CD4-positive, alpha-beta memory T cell (primary cell): ENCODE measurements around the gene SLC2A14. TPM values are rescaled to one million over a fixed set of nuclear protein-coding genes. Genes with fewer than 3 reads are reported as not detected.
"Not testable (repeated sequence)": the region's sequence is repeated elsewhere in the genome, so short reads cannot be mapped to it uniquely, and the experiment has no call there.

ENCODE experiments used
- CTCF ChIA-PET: fragments of 350-600 bp; sonication (Branson Sonifier 250); formaldehyde crosslinking; loops from one replicate; lab custom pipeline; 2021; ENCODE audit warnings: inconsistent platforms; ENCODE audit not compliant: partially characterized antibody; lab: Charles Lee
- POLR2A ChIA-PET: fragments of 350-600 bp; sonication (Branson Sonifier 250); formaldehyde crosslinking; loops from one replicate; lab custom pipeline; 2021; ENCODE audit not compliant: partially characterized antibody; lab: Charles Lee
- DNase-seq, 5 donors: peaks; one replicate each; pipeline versions ENCODE4 v3.0.0 to v3.0.0-alpha.2; 2020 to 2022; ENCODE audit warnings: mixed read lengths in 1 of 5
- H3K27ac ChIP-seq: one replicate; pipeline ENCODE4 v1.7.0; 2013; ENCODE audit warnings: low read depth, low read length
- H3K27me3 ChIP-seq: 2 replicates; pipeline ENCODE4 v1.7.0; 2013; ENCODE audit warnings: mild to moderate bottlenecking, low read length, moderate library complexity; ENCODE audit not compliant: insufficient read depth
- H3K36me3 ChIP-seq: 2 replicates; pipeline ENCODE4 v1.7.0; 2013; ENCODE audit warnings: mild to moderate bottlenecking, low read length, moderate library complexity; ENCODE audit not compliant: insufficient read depth
- H3K4me1 ChIP-seq: 2 replicates; pipeline ENCODE4 v1.7.0; 2013; ENCODE audit warnings: mild to moderate bottlenecking, low read length, moderate library complexity; ENCODE audit not compliant: insufficient read depth
- H3K4me3 ChIP-seq, 2 donors: one replicate each; pipeline ENCODE4 v1.7.0; 2013; ENCODE audit warnings: low read length in 2 of 2, mild to moderate bottlenecking in 1 of 2
- H3K9me3 ChIP-seq, 2 donors: one replicate each; pipeline ENCODE4 v1.7.0; 2013; ENCODE audit warnings: low read length in 2 of 2, control low read depth in 1 of 2; ENCODE audit not compliant: control insufficient read depth in 1 of 2
- H3K27ac Mint-ChIP-seq, 7 donors: one replicate each; pipeline ENCODE4 v1.8.0; 2020 to 2021; ENCODE audit warnings: mixed read lengths in 7 of 7, mild to moderate bottlenecking in 6 of 7, inconsistent platforms in 3 of 7, moderate library complexity in 3 of 7
- H3K27me3 Mint-ChIP-seq, 2 donors: one replicate each; pipeline ENCODE4 v1.8.0; 2020 to 2021; ENCODE audit warnings: mixed read lengths in 2 of 2
- H3K36me3 Mint-ChIP-seq, 2 donors: one replicate each; pipeline ENCODE4 v1.8.0; 2020 to 2021; ENCODE audit warnings: mixed read lengths in 2 of 2, inconsistent platforms in 1 of 2, mild to moderate bottlenecking in 1 of 2
- H3K4me1 Mint-ChIP-seq, 4 donors: one replicate each; pipeline ENCODE4 v1.8.0; 2020 to 2021; ENCODE audit warnings: mixed read lengths in 4 of 4, mild to moderate bottlenecking in 1 of 4
- H3K4me3 Mint-ChIP-seq, 8 donors: one replicate each; pipeline ENCODE4 v1.8.0; 2020 to 2021; ENCODE audit warnings: mixed read lengths in 8 of 8, mild to moderate bottlenecking in 7 of 8, moderate library complexity in 6 of 8, inconsistent platforms in 3 of 8
- H3K9me3 Mint-ChIP-seq, 8 donors: one replicate each; pipeline ENCODE4 v1.8.0; 2020 to 2021; ENCODE audit warnings: mixed read lengths in 8 of 8, mild to moderate bottlenecking in 5 of 8, inconsistent platforms in 3 of 8, moderate library complexity in 1 of 8
- intact Hi-C: fragments of 100-400 bp; cut with micrococcal nuclease; formaldehyde crosslinking; loops from one replicate; pipeline ENCODE4 v1.15.1; 2023
- polyA plus RNA-seq, 2 donors: library from polyadenylated mRNA; unstranded; fragments of 300-500 nt; fragmentation: Illumina TruSeq; gene quantifications; one replicate each; pipeline ENCODE4 v1.2.3, GENCODE V29; 2021
- total RNA-seq, 2 experiments: library from RNA; stranded (reverse); gene quantifications; one replicate each; pipeline ENCODE4 v1.2.3, GENCODE V29; 2021

Gene SLC2A14
- total and polyA plus RNA-seq, 4 experiments from 2014 or later = 3.5 TPM; not detected in 2

DNA sequence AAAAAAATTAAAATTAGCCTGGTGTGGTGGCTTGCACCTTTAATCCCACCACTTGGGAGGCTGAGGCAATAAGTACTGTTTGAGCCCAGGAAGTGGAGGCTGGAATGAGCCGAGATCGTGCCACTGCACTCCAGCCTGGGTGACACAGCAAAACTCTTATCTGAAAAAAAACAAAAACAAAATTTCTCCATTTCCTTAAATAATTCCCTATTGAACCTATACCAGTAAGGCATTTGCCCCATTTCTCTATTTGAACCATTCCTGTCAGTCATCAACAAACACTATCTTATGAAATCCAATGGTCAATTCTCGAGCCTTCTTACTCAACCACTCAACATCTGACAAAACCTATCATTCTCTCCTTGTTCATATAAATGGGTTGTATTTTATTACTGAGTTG is 14.7 kb downstream of the SLC2A14 start:
- no peaks in the 10 kb centered on the region for H3K9me3 ChIP-seq
- peaks cover 1 to 6% of the 10 kb centered on the region in 2 donors for H3K27me3 Mint-ChIP-seq
- H3K27ac ChIP-seq = no peak overlapping the region
- no peaks in the 10 kb centered on the region for H3K27me3 ChIP-seq
- peaks cover 4 to 11% (median 6%) of the 10 kb centered on the region in 4 donors for H3K4me1 Mint-ChIP-seq
- no peak for DNase-seq
- H3K4me1 ChIP-seq = no peaks in the 10 kb centered on the region
- H3K4me3 Mint-ChIP-seq = no peak overlapping the region
- no peaks in the 10 kb centered on the region for H3K9me3 Mint-ChIP-seq
- CTCF ChIA-PET = interaction anchor here (0.8 to 7.3 kb wide), 5 partner anchors 16 to 220 kb away, joined by 3 to 53 read pairs (median 16); no protein-coding TSS in a partner anchor
- intact Hi-C loops = no loop called here
- no peak overlapping the region for H3K4me3 ChIP-seq
- no peak overlapping the region for H3K27ac Mint-ChIP-seq
- H3K36me3 Mint-ChIP-seq = no peaks in the 10 kb centered on the region
- no peaks in the 10 kb centered on the region for H3K36me3 ChIP-seq
- POLR2A ChIA-PET = no interaction called here

GRCh38 chr12:7856516-7856915 is 16.2 kb downstream of the SLC2A14 start:
- H3K4me3 Mint-ChIP-seq = no peak overlapping the region
- no peak overlapping the region for H3K27ac Mint-ChIP-seq
- H3K27me3 ChIP-seq = no peaks in the 10 kb centered on the region
- POLR2A ChIA-PET = no interaction called here
- H3K4me3 ChIP-seq = no peak overlapping the region
- no peaks in the 10 kb centered on the region for H3K36me3 ChIP-seq
- no peaks in the 10 kb centered on the region for H3K9me3 ChIP-seq
- no peak overlapping the region for H3K27ac ChIP-seq
- intact Hi-C loops = no loop called here
- H3K9me3 Mint-ChIP-seq = no peaks in the 10 kb centered on the region
- peaks cover 4 to 13% of the 10 kb centered on the region in 2 donors for H3K27me3 Mint-ChIP-seq
- CTCF ChIA-PET = interaction anchor here (1.0 to 1.5 kb wide), 2 partner anchors 24 to 139 kb away, joined by 3 to 4 read pairs; no protein-coding TSS in a partner anchor
- no peaks in the 10 kb centered on the region for H3K4me1 ChIP-seq
- H3K4me1 Mint-ChIP-seq = peaks cover 2 to 9% (median 3%) of the 10 kb centered on the region in 4 donors
- H3K36me3 Mint-ChIP-seq = no peaks in the 10 kb centered on the region
- no peak for DNase-seq

DNA sequence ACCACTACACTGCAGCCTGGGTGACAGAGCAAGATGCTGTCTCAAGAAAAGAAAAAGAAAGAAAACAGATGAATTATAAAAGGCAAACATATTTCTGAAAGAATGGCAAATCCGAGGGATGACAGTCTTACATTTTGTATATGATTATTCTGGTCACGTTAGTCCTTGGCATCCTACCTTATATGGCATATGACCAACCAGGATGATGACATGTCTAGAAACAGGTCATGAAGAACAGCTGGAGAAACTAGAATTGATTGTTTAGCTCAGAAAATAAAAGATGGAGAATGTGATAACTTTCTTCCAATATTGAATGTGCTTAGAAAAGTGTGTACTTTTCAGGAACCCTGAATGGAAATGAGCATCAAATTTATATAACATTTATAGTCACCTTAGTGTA is 19.2 kb downstream of the SLC2A14 start:
- no peak for DNase-seq
- Mint-ChIP-seq H3K4me3 (no peak overlapping the region), H3K9me3 (no peaks in the 10 kb centered on the region), H3K27ac (no peak overlapping the region), H3K36me3 (no peaks in the 10 kb centered on the region), H3K27me3 (peaks cover 12 to 15% of the 10 kb centered on the region in 2 donors), H3K4me1 (no peaks in the 10 kb centered on the region)
- Histone ChIP-seq H3K4me1 (no peaks in the 10 kb centered on the region), H3K27me3 (peaks cover 4% of the 10 kb centered on the region), H3K4me3 (no peak overlapping the region), H3K27ac (no peak overlapping the region), H3K36me3 (no peaks in the 10 kb centered on the region), H3K9me3 (no peaks in the 10 kb centered on the region)
- CTCF ChIA-PET = interaction anchor here (0.9 kb wide), 1 partner anchor 224 kb away, joined by 4 read pairs; no protein-coding TSS in a partner anchor
- POLR2A ChIA-PET = no interaction called here
- intact Hi-C loops = no loop called here

DNA sequence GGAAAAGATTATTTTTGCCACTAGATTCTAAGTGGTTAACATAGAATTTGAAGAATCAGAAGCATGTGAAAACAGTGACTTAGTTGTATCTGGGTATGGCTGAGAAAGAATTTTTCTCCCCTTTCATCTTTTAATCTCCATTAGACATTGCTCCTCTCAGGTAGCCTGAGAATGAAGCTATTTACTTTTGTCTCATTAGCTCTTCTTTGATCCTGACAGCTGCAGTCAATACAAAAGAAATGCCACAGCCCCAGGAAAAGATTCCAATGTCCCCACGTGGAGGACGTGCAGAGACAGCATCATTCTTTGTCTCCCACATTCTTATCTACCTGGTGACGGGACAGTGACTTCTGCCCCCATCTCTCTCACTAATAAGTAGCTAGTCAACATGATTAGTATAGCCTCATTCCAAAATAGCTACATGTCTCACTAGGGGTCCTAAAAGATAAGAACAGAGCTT is 21.1 kb downstream of the SLC2A14 start:
- H3K4me3 ChIP-seq, H3K36me3 Mint-ChIP-seq, H3K36me3 ChIP-seq, H3K9me3 Mint-ChIP-seq, DNase-seq, H3K4me1 Mint-ChIP-seq, H3K27me3 ChIP-seq, intact Hi-C loops, H3K27ac Mint-ChIP-seq, H3K9me3 ChIP-seq, H3K4me1 ChIP-seq, H3K27ac ChIP-seq, H3K4me3 Mint-ChIP-seq, POLR2A ChIA-PET: not testable (repeated sequence)
- H3K27me3 Mint-ChIP-seq = peaks cover 14 to 19% of the 10 kb centered on the region in 2 donors
- CTCF ChIA-PET = interaction anchor here (0.6 to 0.8 kb wide), 2 partner anchors 8 to 84 kb away, joined by 3 read pairs; partner anchors contain the start of gene SLC2A3

DNA sequence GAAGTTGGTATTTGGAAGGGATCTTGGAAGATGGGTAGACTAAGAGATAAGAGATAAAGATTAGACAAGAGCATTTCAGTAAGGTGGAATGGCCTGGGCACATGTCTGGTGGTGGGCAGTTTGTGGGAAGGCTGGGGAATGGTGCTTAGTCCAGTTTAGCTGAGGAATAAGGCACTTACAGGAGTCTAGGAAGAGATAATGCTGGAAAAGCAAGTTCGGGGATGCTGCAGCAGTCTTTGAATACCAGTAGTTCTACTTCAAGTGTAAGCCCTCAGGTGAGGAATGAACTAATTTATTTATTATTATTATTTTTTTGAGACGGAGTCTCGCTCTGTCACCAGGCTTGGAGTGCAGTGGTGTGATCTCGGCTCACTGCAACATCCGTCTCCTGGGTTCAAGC is 22.6 kb downstream of the SLC2A14 start:
- CTCF ChIA-PET = interaction anchor here (0.9 kb wide), 1 partner anchor 10 kb away, joined by 3 read pairs; no protein-coding TSS in a partner anchor
- H3K4me1 ChIP-seq, H3K4me3 ChIP-seq, DNase-seq, H3K27ac Mint-ChIP-seq, H3K4me1 Mint-ChIP-seq, POLR2A ChIA-PET, H3K27me3 ChIP-seq, H3K9me3 Mint-ChIP-seq, intact Hi-C loops, H3K27ac ChIP-seq, H3K36me3 ChIP-seq, H3K4me3 Mint-ChIP-seq, H3K36me3 Mint-ChIP-seq, H3K9me3 ChIP-seq: not testable (repeated sequence)
- H3K27me3 Mint-ChIP-seq = peaks cover 14 to 17% of the 10 kb centered on the region in 2 donors

DNA sequence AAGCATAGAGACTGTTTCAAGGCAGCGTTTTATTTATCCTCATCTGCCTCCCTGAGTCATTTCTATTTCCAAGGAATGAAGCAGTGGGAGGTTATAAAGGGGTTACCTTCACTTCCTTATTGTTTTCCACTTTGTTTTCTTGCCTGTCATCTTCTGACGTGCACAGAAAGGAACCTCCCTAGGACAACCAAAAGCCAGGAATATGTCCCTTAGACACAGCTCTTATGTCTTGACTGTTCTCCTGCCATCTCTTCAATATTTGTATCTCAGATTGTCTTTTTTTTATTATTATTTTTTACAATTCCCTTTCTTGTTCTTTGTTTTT is 24.7 kb downstream of the SLC2A14 start:
- DNase-seq, H3K27me3 ChIP-seq, H3K4me1 Mint-ChIP-seq, H3K27ac ChIP-seq, H3K4me3 Mint-ChIP-seq, H3K4me3 ChIP-seq, H3K36me3 ChIP-seq, H3K27ac Mint-ChIP-seq, H3K36me3 Mint-ChIP-seq, H3K9me3 Mint-ChIP-seq, CTCF ChIA-PET, intact Hi-C loops, H3K9me3 ChIP-seq, H3K4me1 ChIP-seq: not testable (repeated sequence)
- H3K27me3 Mint-ChIP-seq = peaks cover 14 to 21% of the 10 kb centered on the region in 2 donors
- POLR2A ChIA-PET = interaction anchor here (0.6 kb wide), 1 partner anchor 79 kb away, joined by 3 read pairs; no protein-coding TSS in a partner anchor

- H3K4me3 ChIP-seq, H3K4me1 ChIP-seq, H3K9me3 Mint-ChIP-seq, DNase-seq, intact Hi-C loops, H3K27me3 ChIP-seq, H3K27ac Mint-ChIP-seq, H3K4me1 Mint-ChIP-seq, CTCF ChIA-PET, H3K36me3 ChIP-seq, H3K9me3 ChIP-seq, H3K27ac ChIP-seq, H3K36me3 Mint-ChIP-seq: not testable (repeated sequence)
- Mint-ChIP-seq H3K4me3 (peak overlapping the region in 1 of 8 donors; percentile 4), H3K27me3 (peaks cover 9 to 21% of the 10 kb centered on the region in 2 donors)
- POLR2A ChIA-PET = interaction anchor here (0.6 kb wide), 1 partner anchor 80 kb away, joined by 3 read pairs; no protein-coding TSS in a partner anchor
Measured at GRCh38 chr12:7847226-7848097, 25.3 kb downstream of the SLC2A14 start.
